DOHH2 (cell line): ENCODE results near the gene C19orf25.

Experiments
- H3F3A ChIP-seq: fragments of 200-600 bp; sonication (generic), shearing (Covaris generic); 2 replicates; pipeline ENCODE4 v1.6.0; 2016; ENCODE audit warnings: antibody characterized with exemption, mild to moderate bottlenecking; ENCODE audit not compliant: control insufficient read depth, insufficient read depth
- H3K27ac ChIP-seq: fragments of 200-600 bp; sonication (generic); 2 replicates; pipeline ENCODE4 v1.5.1; 2014; ENCODE audit warnings: low read depth, mild to moderate bottlenecking, low read length, moderate library complexity
- H3K27me3 ChIP-seq: fragments of 200-600 bp; sonication (generic); 2 replicates; pipeline ENCODE4 v1.6.1; 2014; ENCODE audit warnings: mild to moderate bottlenecking, low read length, mixed read lengths; ENCODE audit not compliant: control insufficient read depth
- H3K36me3 ChIP-seq: fragments of 200-600 bp; sonication (generic); 2 replicates; pipeline ENCODE4 v1.6.1; 2014; ENCODE audit warnings: mild to moderate bottlenecking, low read length, moderate library complexity, mixed read lengths; ENCODE audit not compliant: control insufficient read depth
- H3K4me1 ChIP-seq: fragments of 200-600 bp; sonication (generic); 2 replicates; pipeline ENCODE4 v1.6.1; 2014; ENCODE audit warnings: mild to moderate bottlenecking, low read length, mixed read lengths; ENCODE audit not compliant: control insufficient read depth
- H3K4me2 ChIP-seq: fragments of 200-600 bp; sonication (generic); 2 replicates; pipeline ENCODE4 v1.6.0; 2014; ENCODE audit warnings: mild to moderate bottlenecking, low read length, moderate library complexity
- H3K4me3 ChIP-seq: fragments of 200-600 bp; sonication (generic); 2 replicates; pipeline ENCODE4 v1.5.1; 2014; ENCODE audit warnings: mild to moderate bottlenecking, low read length, mixed read lengths
- H3K79me2 ChIP-seq: fragments of 200-600 bp; sonication (generic); 2 replicates; pipeline ENCODE4 v1.6.1; 2014; ENCODE audit warnings: mild to moderate bottlenecking, low read length, mixed read lengths; ENCODE audit not compliant: control insufficient read depth
- H3K9me2 ChIP-seq: fragments of 200-600 bp; sonication (generic); replicated peaks from 2 replicates; pipeline ENCODE4 v1.6.1; 2014; ENCODE audit warnings: mild to moderate bottlenecking, low read length, mixed read lengths; ENCODE audit not compliant: control insufficient read depth
- H3K9me3 ChIP-seq: fragments of 200-600 bp; sonication (generic); 2 replicates; pipeline ENCODE4 v1.6.1; 2014; ENCODE audit warnings: antibody characterized with exemption, low read length, mixed read lengths; ENCODE audit not compliant: control insufficient read depth, insufficient read depth
- H4K20me1 ChIP-seq: fragments of 200-600 bp; sonication (generic); 2 replicates; pipeline ENCODE4 v1.6.0; 2014; ENCODE audit warnings: low read depth, mild to moderate bottlenecking, antibody characterized with exemption, low read length, moderate library complexity; ENCODE audit not compliant: control insufficient read depth, insufficient read depth
- EZH2phosphoT487 ChIP-seq: fragments of 200-600 bp; sonication (generic); IDR thresholded peaks from 2 replicates; pipeline ENCODE4 v1.6.1; 2017; ENCODE audit warnings: borderline replicate concordance, mild to moderate bottlenecking, antibody characterized with exemption, low read length, moderate library complexity, mixed read lengths
- TF ChIP-seq, protein P1 (sequence below): fragments of 200-600 bp; sonication (generic); IDR thresholded peaks from one replicate; pipeline ENCODE4 v1.5.1; 2014; ENCODE audit warnings: antibody characterized with exemption, mild to moderate bottlenecking, low read depth, low read length; ENCODE audit not compliant: poor library complexity, severe bottlenecking

C19orf25 gene

DNA sequence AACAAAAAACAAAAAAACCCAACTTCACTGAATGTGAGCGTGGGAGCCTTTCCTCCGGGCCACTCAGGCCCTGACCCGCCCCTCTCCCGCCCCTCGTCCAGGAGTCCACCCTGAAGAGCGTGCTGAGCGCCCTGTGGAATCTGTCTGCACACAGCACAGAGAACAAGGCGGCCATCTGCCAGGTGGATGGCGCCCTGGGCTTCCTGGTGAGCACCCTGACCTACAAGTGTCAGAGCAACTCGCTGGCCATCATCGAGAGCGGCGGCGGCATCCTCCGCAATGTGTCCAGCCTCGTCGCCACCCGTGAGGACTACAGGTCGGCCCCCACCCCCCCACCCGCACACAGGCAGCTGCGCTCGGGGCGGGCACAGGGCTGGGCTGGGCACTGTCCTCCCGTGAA lies 17.2 kb downstream of the C19orf25 start:
- Histone ChIP-seq H3K79me2 (no peaks in the 10 kb centered on the region), H3K27ac (no peak overlapping the region), H3K27me3 (no peaks in the 10 kb centered on the region), H3K4me2 (no peak overlapping the region), H3K36me3 (no peaks in the 10 kb centered on the region), H3K9me2 (no peaks in the 10 kb centered on the region), H3F3A (no peaks in the 10 kb centered on the region; the same call in 1 of the 2 replicates), H3K4me1 (no peaks in the 10 kb centered on the region), H3K4me3 (no peak overlapping the region), H4K20me1 (no peaks in the 10 kb centered on the region), H3K9me3 (no peaks in the 10 kb centered on the region)
- no peak for TF ChIP-seq EZH2phosphoT487
- TF ChIP-seq, protein P1, sequence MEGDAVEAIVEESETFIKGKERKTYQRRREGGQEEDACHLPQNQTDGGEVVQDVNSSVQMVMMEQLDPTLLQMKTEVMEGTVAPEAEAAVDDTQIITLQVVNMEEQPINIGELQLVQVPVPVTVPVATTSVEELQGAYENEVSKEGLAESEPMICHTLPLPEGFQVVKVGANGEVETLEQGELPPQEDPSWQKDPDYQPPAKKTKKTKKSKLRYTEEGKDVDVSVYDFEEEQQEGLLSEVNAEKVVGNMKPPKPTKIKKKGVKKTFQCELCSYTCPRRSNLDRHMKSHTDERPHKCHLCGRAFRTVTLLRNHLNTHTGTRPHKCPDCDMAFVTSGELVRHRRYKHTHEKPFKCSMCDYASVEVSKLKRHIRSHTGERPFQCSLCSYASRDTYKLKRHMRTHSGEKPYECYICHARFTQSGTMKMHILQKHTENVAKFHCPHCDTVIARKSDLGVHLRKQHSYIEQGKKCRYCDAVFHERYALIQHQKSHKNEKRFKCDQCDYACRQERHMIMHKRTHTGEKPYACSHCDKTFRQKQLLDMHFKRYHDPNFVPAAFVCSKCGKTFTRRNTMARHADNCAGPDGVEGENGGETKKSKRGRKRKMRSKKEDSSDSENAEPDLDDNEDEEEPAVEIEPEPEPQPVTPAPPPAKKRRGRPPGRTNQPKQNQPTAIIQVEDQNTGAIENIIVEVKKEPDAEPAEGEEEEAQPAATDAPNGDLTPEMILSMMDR = no peak

DNA sequence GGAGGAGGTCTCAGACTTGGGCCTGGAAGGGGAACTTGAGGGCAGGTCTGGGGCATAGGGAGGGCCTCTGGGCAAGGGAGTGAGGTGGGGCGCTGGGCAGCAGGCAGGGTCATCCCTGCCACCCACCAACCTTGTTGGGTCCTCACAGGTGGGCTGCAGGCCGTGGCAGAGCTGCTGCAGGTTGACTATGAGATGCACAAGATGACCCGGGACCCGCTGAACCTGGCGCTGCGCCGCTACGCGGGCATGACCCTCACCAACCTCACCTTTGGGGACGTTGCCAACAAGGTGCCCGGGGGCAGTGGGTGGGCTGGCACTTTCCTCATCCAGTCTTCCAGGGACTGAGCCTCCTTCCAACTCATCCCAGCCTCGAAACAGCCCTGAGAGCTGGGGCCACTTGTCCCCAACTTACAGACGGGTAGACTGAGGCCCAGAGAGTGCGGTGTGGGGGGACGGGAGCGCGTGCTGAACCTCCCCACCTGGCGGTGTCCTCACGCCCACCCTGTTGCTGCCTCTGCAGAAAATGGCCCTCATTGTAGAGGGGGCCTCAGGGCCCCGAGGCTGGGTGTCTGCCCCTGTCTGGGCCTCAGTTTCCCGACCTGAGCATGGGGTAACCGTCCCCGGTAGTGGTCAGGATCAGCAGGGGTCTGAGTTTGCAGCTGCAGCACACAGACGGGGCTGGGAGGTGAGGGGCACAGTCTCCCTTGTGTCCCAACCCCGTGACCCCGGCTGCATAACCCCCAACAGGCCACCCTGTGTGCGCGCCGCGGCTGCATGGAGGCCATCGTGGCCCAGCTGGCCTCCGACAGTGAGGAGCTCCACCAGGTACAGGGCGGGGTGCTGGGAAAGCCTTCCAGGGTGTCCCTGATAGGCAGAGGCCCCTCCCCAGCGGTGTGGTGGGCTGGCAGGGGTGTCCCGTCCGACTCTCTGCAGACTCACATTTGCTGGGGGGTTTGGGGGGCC lies 18.7 kb downstream of the C19orf25 start:
- Histone ChIP-seq H3K27ac (no peak overlapping the region), H3K4me2 (no peak overlapping the region), H4K20me1 (peaks cover 4% of the 10 kb centered on the region; the same call in 1 of the 2 replicates), H3K36me3 (no peaks in the 10 kb centered on the region), H3K79me2 (no peaks in the 10 kb centered on the region), H3K9me2 (no peaks in the 10 kb centered on the region), H3K4me3 (no peak overlapping the region), H3K9me3 (no peaks in the 10 kb centered on the region), H3K4me1 (peaks cover 10% of the 10 kb centered on the region), H3K27me3 (no peaks in the 10 kb centered on the region), H3F3A (no peaks in the 10 kb centered on the region; the same call in 1 of the 2 replicates)
- TF ChIP-seq EZH2phosphoT487 = no peak

DNA sequence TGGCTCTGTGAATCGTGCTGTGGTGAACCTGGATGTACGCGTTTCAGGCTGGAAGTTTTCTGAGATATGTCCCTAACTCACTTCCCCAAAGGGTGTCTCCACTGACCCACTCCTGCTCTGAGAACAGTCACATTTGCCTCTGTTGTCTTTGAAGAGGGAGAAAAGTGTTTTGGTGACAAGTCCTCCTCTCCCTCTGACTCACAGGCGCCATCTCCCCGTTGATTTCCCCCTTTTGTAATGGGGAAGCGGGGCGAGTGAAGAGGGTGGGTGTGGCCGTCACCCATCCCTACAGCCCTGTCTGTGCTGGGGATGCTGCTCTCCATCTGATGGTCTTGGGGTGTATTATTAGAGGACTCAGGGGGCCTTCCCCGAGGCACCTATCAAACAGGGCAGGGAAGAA lies 19.5 kb downstream of the C19orf25 start:
- no peaks in the 10 kb centered on the region for H3K9me2 ChIP-seq
- TF ChIP-seq, protein P1 = no peak
- TF ChIP-seq EZH2phosphoT487 = no peak
- peaks cover 4% of the 10 kb centered on the region; the same call in 1 of the 2 replicates for H3F3A ChIP-seq
- no peak overlapping the region for H3K4me2 ChIP-seq
- H3K27ac ChIP-seq = no peak overlapping the region
- H3K9me3 ChIP-seq = no peaks in the 10 kb centered on the region
- H3K4me1 ChIP-seq = peaks cover 17% of the 10 kb centered on the region
- peaks cover 4% of the 10 kb centered on the region; the same call in 1 of the 2 replicates for H4K20me1 ChIP-seq
- no peak overlapping the region for H3K4me3 ChIP-seq
- no peaks in the 10 kb centered on the region for H3K27me3 ChIP-seq
- no peaks in the 10 kb centered on the region for H3K36me3 ChIP-seq
- H3K79me2 ChIP-seq = no peaks in the 10 kb centered on the region

DNA sequence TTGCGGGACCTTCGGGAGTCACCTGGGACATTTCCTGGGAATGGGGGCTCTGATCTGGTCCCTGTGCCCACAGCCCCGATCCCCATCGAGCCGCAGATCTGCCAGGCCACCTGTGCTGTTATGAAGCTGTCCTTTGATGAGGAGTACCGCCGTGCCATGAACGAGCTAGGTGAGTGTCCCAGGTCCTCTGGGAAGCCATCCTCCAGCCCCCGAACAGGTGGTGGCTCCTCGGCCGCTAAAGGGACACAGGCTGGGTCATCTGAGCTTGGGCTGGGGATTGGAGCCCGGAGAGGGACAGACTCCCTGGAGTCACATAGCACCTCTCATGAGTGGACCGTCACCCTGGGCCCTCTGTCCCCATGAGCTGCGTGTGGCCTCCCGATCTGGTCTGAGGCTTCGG lies 21.1 kb downstream of the C19orf25 start:
- H3K9me2 ChIP-seq = no peaks in the 10 kb centered on the region
- no peaks in the 10 kb centered on the region for H3K36me3 ChIP-seq
- H3K4me3 ChIP-seq = no peak overlapping the region
- H3K27me3 ChIP-seq = no peaks in the 10 kb centered on the region
- TF ChIP-seq, protein P1 = no peak
- no peak for TF ChIP-seq EZH2phosphoT487
- no peak overlapping the region for H3K4me2 ChIP-seq
- H4K20me1 ChIP-seq = peaks cover 4% of the 10 kb centered on the region
- H3K27ac ChIP-seq = no peak overlapping the region
- H3K9me3 ChIP-seq = no peaks in the 10 kb centered on the region
- peaks cover 27% of the 10 kb centered on the region for H3K4me1 ChIP-seq
- no peaks in the 10 kb centered on the region for H3K79me2 ChIP-seq
- H3F3A ChIP-seq = peaks cover 8% of the 10 kb centered on the region; the same call in 1 of the 2 replicates
